H1 (cell line): ENCODE measurements around the gene ZC3H6. TPM values are rescaled to one million over a fixed set of nuclear protein-coding genes. Genes with fewer than 3 reads are reported as not detected.

ENCODE experiments used
- CTCF ChIA-PET: fragments of 300-600 bp; sonication (Branson Sonifier 250); formaldehyde crosslinking; loops from one replicate; lab custom pipeline; 2021; ENCODE audit not compliant: partially characterized antibody; lab: Charles Lee
- POLR2A ChIA-PET: fragments of 300-600 bp; sonication (Branson Sonifier 250); formaldehyde crosslinking; loops from one replicate; lab custom pipeline; 2021; ENCODE audit warnings: inconsistent platforms; ENCODE audit not compliant: partially characterized antibody; lab: Charles Lee
- DNase-seq, 2 experiments: peaks; one replicate each; pipeline versions ENCODE4 v3.0.0 to v3.0.0-alpha.2; 2010 to 2022; ENCODE audit warnings: low spot score in 2 of 2, low read depth in 1 of 2, mixed read lengths in 1 of 2
- FAIRE-seq: peaks from 2 replicates; lab custom pipeline; 2011; peaks lifted over from hg19 to GRCh38; lab: Jason Lieb, UNC
- H2AFZ ChIP-seq: 2 replicates; pipeline ENCODE4 v1.8.1; 2012; ENCODE audit warnings: low read length, inconsistent platforms
- H2AK5ac ChIP-seq: 2 replicates; pipeline ENCODE4 v1.6.1; 2013; ENCODE audit warnings: low read depth, low read length
- H2BK120ac ChIP-seq: replicated peaks from 2 replicates; pipeline ENCODE3; 2013; ENCODE audit warnings: low read depth, low read length, inconsistent platforms
- H2BK12ac ChIP-seq: 2 replicates; pipeline ENCODE4 v1.6.1; 2013; ENCODE audit warnings: low read depth, low read length
- H2BK15ac ChIP-seq: 2 replicates; pipeline ENCODE4 v1.6.1; 2013; ENCODE audit warnings: low read length
- H2BK20ac ChIP-seq: 2 replicates; pipeline ENCODE4 v1.6.1; 2013; ENCODE audit warnings: low read length
- H2BK5ac ChIP-seq: 2 replicates; pipeline ENCODE4 v1.6.1; 2013; ENCODE audit warnings: low read depth, low read length
- H3K14ac ChIP-seq: 2 replicates; pipeline ENCODE4 v1.6.1; 2013; ENCODE audit warnings: inconsistent platforms; ENCODE audit not compliant: insufficient read length
- H3K18ac ChIP-seq: 2 replicates; pipeline ENCODE4 v1.6.1; 2013; ENCODE audit warnings: low read length; ENCODE audit errors: extremely low read depth
- H3K23ac ChIP-seq: 2 replicates; pipeline ENCODE4 v1.6.1; 2013; ENCODE audit warnings: inconsistent platforms; ENCODE audit not compliant: insufficient read length
- H3K23me2 ChIP-seq: 2 replicates; pipeline ENCODE4 v1.6.1; 2013; ENCODE audit warnings: low read depth, low read length
- H3K27ac ChIP-seq: 2 replicates; pipeline ENCODE4 v1.6.1; 2011; ENCODE audit warnings: low read depth, low read length, inconsistent platforms
- H3K27me3 ChIP-seq, 4 experiments: replicated peaks in 1 of 4; 1 replicate in 1 of 4; 2 replicates in 3 of 4; pipeline versions ENCODE4 v1.6.1 to v1.8.1; 2011 to 2013; ENCODE audit warnings: low read length in 3 of 4, mild to moderate bottlenecking in 3 of 4, inconsistent platforms in 2 of 4, mixed read lengths in 2 of 4, moderate library complexity in 1 of 4; ENCODE audit not compliant: control insufficient read depth in 3 of 4, insufficient read depth in 3 of 4; ENCODE audit errors: extremely low read depth in 1 of 4
- H3K36me3 ChIP-seq, 4 experiments: 2 replicates each; pipeline versions ENCODE4 v1.6.1 to v1.8.1; 2011 to 2013; ENCODE audit warnings: mild to moderate bottlenecking in 4 of 4, low read length in 3 of 4, moderate library complexity in 2 of 4, control low read depth in 1 of 4, inconsistent platforms in 1 of 4; ENCODE audit not compliant: insufficient read depth in 4 of 4, control insufficient read depth in 2 of 4
- H3K4ac ChIP-seq: replicated peaks from 2 replicates; pipeline ENCODE3; 2013; ENCODE audit warnings: low read length, low read depth, mixed read lengths, inconsistent platforms; ENCODE audit not compliant: insufficient read length
- H3K4me1 ChIP-seq, 4 experiments: replicated peaks in 1 of 4; 1 replicate in 1 of 4; 2 replicates in 3 of 4; pipeline versions ENCODE4 v1.6.1 to v1.8.1; 2011 to 2013; ENCODE audit warnings: low read length in 3 of 4, inconsistent platforms in 2 of 4, mixed read lengths in 1 of 4; ENCODE audit not compliant: insufficient read depth in 4 of 4, control insufficient read depth in 3 of 4
- H3K4me2 ChIP-seq, 2 experiments: 2 replicates each; pipeline versions ENCODE4 v1.6.1 to v1.8.1; 2011 to 2013; ENCODE audit warnings: low read depth in 2 of 2, low read length in 2 of 2, control low read depth in 1 of 2, inconsistent platforms in 1 of 2, mild to moderate bottlenecking in 1 of 2; ENCODE audit not compliant: insufficient read depth in 1 of 2
- H3K4me3 ChIP-seq, 4 experiments: fragments of 200-600, 300-600 bp in 1 of 4; sonication (generic), shearing (Covaris generic), sonication (Bioruptor Twin) in 1 of 4; 2 replicates each; pipeline versions ENCODE4 v1.5.1 to v1.8.1; 2011 to 2016; ENCODE audit warnings: low read length in 4 of 4, low read depth in 3 of 4, control low read depth in 2 of 4, inconsistent platforms in 2 of 4, mild to moderate bottlenecking in 2 of 4, mixed read lengths in 1 of 4, moderate library complexity in 1 of 4; ENCODE audit not compliant: insufficient read depth in 2 of 4; ENCODE audit errors: extremely low read depth in 1 of 4
- H3K56ac ChIP-seq: replicated peaks from 2 replicates; pipeline ENCODE3; 2013; ENCODE audit warnings: low read depth, mild to moderate bottlenecking, mixed read lengths, low read length, inconsistent platforms; ENCODE audit not compliant: insufficient read length
- H3K79me1 ChIP-seq: 2 replicates; pipeline ENCODE4 v1.6.1; 2013; ENCODE audit warnings: low read depth, low read length, control low read depth
- H3K79me2 ChIP-seq, 2 experiments: 2 replicates each; pipeline versions ENCODE4 v1.6.1 to v1.8.1; 2012 to 2013; ENCODE audit warnings: low read length in 2 of 2, mild to moderate bottlenecking in 2 of 2, inconsistent platforms in 1 of 2; ENCODE audit not compliant: insufficient read depth in 2 of 2, control insufficient read depth in 1 of 2
- H3K9ac ChIP-seq, 4 experiments: replicated peaks in 1 of 4; 1 replicate in 1 of 4; 2 replicates in 3 of 4; pipeline versions ENCODE4 v1.6.1 to v1.8.1; 2011 to 2013; ENCODE audit warnings: low read depth in 3 of 4, low read length in 3 of 4, control low read depth in 2 of 4, mild to moderate bottlenecking in 2 of 4, moderate library complexity in 2 of 4, inconsistent platforms in 1 of 4; ENCODE audit errors: extremely low read depth in 1 of 4
- H3K9me3 ChIP-seq, 2 experiments: 2 replicates each; pipeline versions ENCODE4 v1.6.1 to v1.8.1; 2012 to 2013; ENCODE audit warnings: mild to moderate bottlenecking in 2 of 2, moderate library complexity in 2 of 2, control low read depth in 1 of 2, inconsistent platforms in 1 of 2, low read depth in 1 of 2, low read length in 1 of 2, mixed read lengths in 1 of 2; ENCODE audit not compliant: insufficient read depth in 2 of 2
- H4K20me1 ChIP-seq, 2 experiments: replicated peaks in 1 of 2; 2 replicates each; pipeline versions ENCODE3 to v1.8.1; 2011 to 2013; ENCODE audit warnings: inconsistent platforms in 2 of 2, low read length in 2 of 2, mild to moderate bottlenecking in 1 of 2; ENCODE audit not compliant: insufficient read depth in 2 of 2, control insufficient read depth in 1 of 2
- H4K5ac ChIP-seq: 2 replicates; pipeline ENCODE4 v1.6.1; 2013; ENCODE audit warnings: low read length, low read depth, mixed read lengths, inconsistent platforms; ENCODE audit not compliant: insufficient read length
- H4K8ac ChIP-seq: 2 replicates; pipeline ENCODE4 v1.8.0; 2013; ENCODE audit warnings: mild to moderate bottlenecking, moderate library complexity, low read length, inconsistent platforms; ENCODE audit not compliant: insufficient read depth; ENCODE audit errors: extremely low read depth
- H4K91ac ChIP-seq: replicated peaks from 2 replicates; pipeline ENCODE3; 2013; ENCODE audit warnings: low read length, mixed read lengths, inconsistent platforms; ENCODE audit not compliant: insufficient read length
- BACH1 ChIP-seq: IDR thresholded peaks from 2 replicates; pipeline ENCODE4 v1.6.1; 2012; ENCODE audit warnings: low read length, improper control_type of control experiment
- CHD1 ChIP-seq: IDR thresholded peaks from 2 replicates; pipeline ENCODE4 v1.6.1; 2012; ENCODE audit warnings: low read depth, low read length, improper control_type of control experiment
- CREB1 ChIP-seq: IDR thresholded peaks from 2 replicates; pipeline ENCODE4 v1.6.1; 2012; ENCODE audit warnings: inconsistent platforms
- GABPA ChIP-seq: IDR thresholded peaks from 2 replicates; pipeline ENCODE4 v1.6.1; 2011; ENCODE audit warnings: mild to moderate bottlenecking, low read length, moderate library complexity, borderline replicate concordance; ENCODE audit not compliant: insufficient read depth
- GTF2F1 ChIP-seq: IDR thresholded peaks from 2 replicates; pipeline ENCODE4 v1.6.1; 2012; ENCODE audit warnings: low read depth, low read length, improper control_type of control experiment, borderline replicate concordance
- HDAC2 ChIP-seq, 2 experiments: fragments of 300-600 bp in 1 of 2; sonication (generic) in 1 of 2; IDR thresholded peaks; 2 replicates each; pipeline ENCODE4 v1.6.1; 2011 to 2012; ENCODE audit warnings: low read depth in 2 of 2, low read length in 2 of 2, mild to moderate bottlenecking in 2 of 2, moderate library complexity in 2 of 2, borderline replicate concordance in 1 of 2, inconsistent platforms in 1 of 2
- JUND ChIP-seq: IDR thresholded peaks from 2 replicates; pipeline ENCODE4 v1.6.1; 2011; ENCODE audit warnings: mild to moderate bottlenecking, improper control_type of control experiment, low read length
- POLR2A ChIP-seq, 2 experiments: IDR thresholded peaks; 1 replicate in 1 of 2; 2 replicates in 1 of 2; pipeline ENCODE4 v1.6.1; 2011; ENCODE audit warnings: low read depth in 2 of 2, low read length in 2 of 2, mild to moderate bottlenecking in 2 of 2; ENCODE audit errors: control extremely low read depth in 1 of 2
- RFX5 ChIP-seq: IDR thresholded peaks from 2 replicates; pipeline ENCODE4 v1.6.1; 2011; ENCODE audit warnings: low read depth, low read length, improper control_type of control experiment, borderline replicate concordance
- RXRA ChIP-seq: IDR thresholded peaks from 2 replicates; pipeline ENCODE4 v1.6.1; 2011; ENCODE audit warnings: low read depth, mild to moderate bottlenecking, low read length, moderate library complexity; ENCODE audit not compliant: insufficient read depth
- SIN3A ChIP-seq, 2 experiments: IDR thresholded peaks in 1 of 2; conservative IDR thresholded peaks in 1 of 2; 2 replicates each; pipeline ENCODE4 v1.6.1; 2011 to 2012; ENCODE audit warnings: low read length in 2 of 2, improper control_type of control experiment in 1 of 2, low read depth in 1 of 2, mild to moderate bottlenecking in 1 of 2
- SP1 ChIP-seq: IDR thresholded peaks from 2 replicates; pipeline ENCODE4 v1.6.1; 2011; ENCODE audit warnings: low read depth, low read length
- SRF ChIP-seq: IDR thresholded peaks from 2 replicates; pipeline ENCODE4 v1.6.1; 2011; ENCODE audit warnings: mild to moderate bottlenecking, low read depth, low read length, moderate library complexity
- polyA plus RNA-seq, 7 experiments: library from polyadenylated mRNA; depleted of rRNA in 3 of 7; stranded (reverse) in 5 of 7; unstranded in 2 of 7; fragments of >200 nt in 5 of 7; fragments of 200-250 nt in 2 of 7; gene quantifications; 1 replicate in 5 of 7; 2 replicates in 1 of 7; 4 replicates in 1 of 7; pipeline versions ENCODE4 v1.2.1 to v1.2.3, GENCODE V29; 2011 to 2013; ENCODE audit warnings: missing spikeins in 2 of 7, mixed read lengths in 2 of 7
- total RNA-seq: library from RNA; stranded (reverse); fragmentation: NEBNext Ultra II Directional; extraction: Animal tissue kit (Norgen Biotek cat#: 25700); gene quantifications from 2 replicates; pipeline ENCODE4 v1.2.1, GENCODE V29; 2021

The ZC3H6 gene
- total and polyA plus RNA-seq, 2 of the 8 experiments (the other 6 are each of a cell fraction or from before 2014, with no cell fraction given): 1.4 to 6.9 TPM

GRCh38 chr2:112262876-112263275, 12.5 kb upstream of the ZC3H6 start:
- Histone ChIP-seq H3K79me1 (no peaks in the 10 kb centered on the region), H3K56ac (no peak overlapping the region), H4K91ac (no peak overlapping the region), H2BK12ac (no peak overlapping the region), H2AK5ac (no peak overlapping the region), H2BK5ac (no peak overlapping the region), H3K79me2 (no peaks in the 10 kb centered on the region), H3K9ac (no peak overlapping the region), H3K4me1 (peaks cover 0 to 4% (median 0%) of the 10 kb centered on the region in 4 experiments; a peak in 2 of 7 replicates), H3K27me3 (no peaks in the 10 kb centered on the region), H3K36me3 (no peaks in the 10 kb centered on the region), H2BK15ac (no peak overlapping the region), H3K14ac (no peak overlapping the region), H3K23ac (no peak overlapping the region), H3K27ac (no peak overlapping the region), H4K5ac (no peak overlapping the region), H3K9me3 (peaks cover 0 to 6% of the 10 kb centered on the region in 2 experiments; a peak in 1 of 4 replicates), H3K4me2 (no peak overlapping the region), H3K23me2 (no peaks in the 10 kb centered on the region), H3K4me3 (no peak overlapping the region), H2AFZ (no peak overlapping the region), H4K8ac (no peak overlapping the region), H2BK20ac (no peak overlapping the region), H4K20me1 (no peaks in the 10 kb centered on the region), H3K4ac (no peak overlapping the region), H3K18ac (no peak overlapping the region), H2BK120ac (no peak overlapping the region)
- FAIRE-seq (no peak), DNase-seq (no peak)
- ChIA-PET POLR2A (no interaction called here), CTCF (interaction anchor here (0.6 kb wide), 1 partner anchor 193 kb away, joined by 3 read pairs; no protein-coding TSS in a partner anchor)
- no peak for TF ChIP-seq SIN3A (conservative IDR thresholded peaks at IDR 0.05 in 1 of 2, IDR thresholded peaks at IDR 0.05 in 1 of 2; ENCODE audit: low read depth in 1 of 2, low read length in 2 of 2)
- no peak for TF ChIP-seq SRF
- TF ChIP-seq HDAC2 (IDR thresholded peaks at IDR 0.05; ENCODE audit: borderline replicate concordance in 1 of 2, low read depth in 2 of 2, low read length in 2 of 2): no peak
- no peak for TF ChIP-seq JUND
- TF ChIP-seq GTF2F1: no peak
- no peak for TF ChIP-seq RXRA
- no peak for TF ChIP-seq GABPA
- no peak for TF ChIP-seq CHD1
- TF ChIP-seq RFX5: no peak
- TF ChIP-seq SP1: no peak
- TF ChIP-seq POLR2A (IDR thresholded peaks at IDR 0.05; ENCODE audit: control extremely low read depth in 1 of 2, low read depth in 2 of 2, low read length in 2 of 2): no peak
- no peak for TF ChIP-seq CREB1
- TF ChIP-seq BACH1: no peak
